GM15510 (cell line): Measurements from ENCODE around the gene SETD5.

Experiments
- POLR2A ChIP-seq: IDR thresholded peaks from 3 replicates; pipeline ENCODE4 v1.6.1; 2011; ENCODE audit warnings: borderline replicate concordance; ENCODE audit not compliant: insufficient read length; ENCODE audit errors: extremely low read depth

The SETD5 gene

GRCh38 chr3:9414826-9415225 is 17.4 kb downstream of the SETD5 start:
- no peak for TF ChIP-seq POLR2A

GRCh38 chr3:9415485-9416138 is 18.2 kb downstream of the SETD5 start:
- TF ChIP-seq POLR2A: no peak

- no peak for TF ChIP-seq POLR2A
Measured at GRCh38 chr3:9416139-9416780, 18.8 kb downstream of the SETD5 start.

- TF ChIP-seq POLR2A: no peak
Measured at GRCh38 chr3:9420850-9421549, 23.6 kb downstream of the SETD5 start.

- no peak for TF ChIP-seq POLR2A
Measured at GRCh38 chr3:9422712-9423424, 25.5 kb downstream of the SETD5 start.

- TF ChIP-seq POLR2A: no peak
Measured at GRCh38 chr3:9428411-9428810, 31.0 kb downstream of the SETD5 start.

- TF ChIP-seq POLR2A: no peak
Measured at GRCh38 chr3:9430733-9431132, 33.3 kb downstream of the SETD5 start.

GRCh38 chr3:9433627-9434521 is 36.5 kb downstream of the SETD5 start:
- no peak for TF ChIP-seq POLR2A

GRCh38 chr3:9435316-9435715 is 37.9 kb downstream of the SETD5 start:
- no peak for TF ChIP-seq POLR2A

GRCh38 chr3:9439331-9439730 is 41.9 kb downstream of the SETD5 start:
- no peak for TF ChIP-seq POLR2A

- TF ChIP-seq POLR2A: no peak
Measured at GRCh38 chr3:9441501-9442221, 44.2 kb downstream of the SETD5 start.

GRCh38 chr3:9448071-9448470 is 50.7 kb downstream of the SETD5 start:
- no peak for TF ChIP-seq POLR2A

- TF ChIP-seq POLR2A: no peak
Measured at GRCh38 chr3:9448643-9449042, 51.2 kb downstream of the SETD5 start.

- no peak for TF ChIP-seq POLR2A
Measured at GRCh38 chr3:9450126-9450525, 52.7 kb downstream of the SETD5 start.
